Measurements from ENCODE around the gene WSB1. TPM values are rescaled to one million over a fixed set of nuclear protein-coding genes. Genes with fewer than 3 reads are reported as not detected.

Gene WSB1
- polyA plus RNA-seq, 2 of the 4 experiments (the other 2 are of a cell fraction): 46.0 to 111 TPM

- peak; percentile 24; the same call in 1 of the 2 replicates for TF ChIP-seq ESRRA (IDR thresholded peaks at IDR 0.05; ENCODE audit: borderline replicate concordance, low read length)
- no peak for TF ChIP-seq RNF2 (IDR thresholded peaks at IDR 0.05; ENCODE audit: borderline replicate concordance, low read depth)
- TF ChIP-seq HEYL (CRISPR knock-in tag; IDR thresholded peaks at IDR 0.05): no peak
- TF ChIP-seq MYC (IDR thresholded peaks at IDR 0.05; ENCODE audit: borderline replicate concordance, low read length): peak; percentile 43; the same call in 1 of the 2 replicates
- peak; percentile 45; the same call in 1 of the 2 replicates for TF ChIP-seq GATA3 (IDR thresholded peaks at IDR 0.05; ENCODE audit: borderline replicate concordance)
- TF ChIP-seq KDM5A (IDR thresholded peaks at IDR 0.05): no peak
- peak in 1 of 2 experiments; percentile 81; a peak in 4 of 5 replicates for TF ChIP-seq JUN (IDR thresholded peaks at IDR 0.05)
- TF ChIP-seq FOSL2 (IDR thresholded peaks at IDR 0.05): peak; percentile 93
- peak; percentile 100 for TF ChIP-seq FOSL2 (CRISPR knock-in tag; IDR thresholded peaks at IDR 0.05)
- TF ChIP-seq NPAS2 (CRISPR knock-in tag; IDR thresholded peaks at IDR 0.05; ENCODE audit: borderline replicate concordance): peak; percentile 60; the same call in 1 of the 2 replicates
- TF ChIP-seq TP53 (CRISPR knock-in tag; IDR thresholded peaks at IDR 0.05): no peak
- no peak for TF ChIP-seq HOXB13 (CRISPR knock-in tag; IDR thresholded peaks at IDR 0.05; ENCODE audit: low read depth)
Observed at GRCh38 chr17:27332485-27333409, 38.8 kb downstream of the WSB1 start (continued).

- ATAC-seq (0 out of 6 replicates have a peak, but pooled peaks of 1 of the 2 experiments have one; percentile 6), FAIRE-seq (no peak)
- TF ChIP-seq MAFK (IDR thresholded peaks at IDR 0.05; ENCODE audit: partially characterized antibody) (no peak), HMGXB4 (CRISPR knock-in tag; IDR thresholded peaks at IDR 0.05; ENCODE audit: borderline replicate concordance) (0 out of 2 replicates have a peak, but pooled peaks have one; percentile 25), CEBPB (IDR thresholded peaks at IDR 0.05) (no peak), RNF2 (IDR thresholded peaks at IDR 0.05; ENCODE audit: borderline replicate concordance, low read depth) (no peak), KDM1A (IDR thresholded peaks at IDR 0.05; ENCODE audit: low read depth) (no peak), HOXB13 (CRISPR knock-in tag; IDR thresholded peaks at IDR 0.05; ENCODE audit: low read depth) (peak; percentile 40; the same call in 1 of the 2 replicates), HEYL (CRISPR knock-in tag; IDR thresholded peaks at IDR 0.05) (no peak), HOXA7 (CRISPR knock-in tag; IDR thresholded peaks at IDR 0.05) (peak; percentile 76; the same call in 1 of the 2 replicates), PBX3 (IDR thresholded peaks at IDR 0.05) (no peak), POLR2AphosphoS2 (conservative IDR thresholded peaks at IDR 0.05; ENCODE audit: low read length) (no peak)
Observed at GRCh38 chr17:27333410-27333980, 39.6 kb downstream of the WSB1 start.

More at GRCh38 chr17:27333410-27333980, 39.6 kb downstream of the WSB1 start:
- no peak for DNase-seq (ENCODE audit: low read depth in 1 of 2, low spot score in 1 of 2)
- H3K4me1 ChIP-seq: peaks cover 24% of the 10 kb centered on the region
- no peaks in the 10 kb centered on the region for H3K9me3 ChIP-seq
- peak overlapping the region; percentile 47 for H3K4me3 ChIP-seq
- peak overlapping the region; percentile 90 for H3K4me2 ChIP-seq
- peak overlapping the region; percentile 87 to 91 for H3K27ac ChIP-seq
- POLR2A ChIA-PET: interaction anchor here (0.8 to 2.9 kb wide), 9 partner anchors 14 to 127 kb away, joined by 3 to 40 read pairs (median 7); partner anchors contain the start of gene WSB1
- WGBS (ENCODE audit: missing lambda C conversion rate): 45% methylated on average over 11 of the region's 11 CpGs
- CTCF ChIA-PET: interaction anchor here (0.5 to 18.1 kb wide), 60 partner anchors 8 to 543 kb away, joined by 3 to 306 read pairs (median 6); partner anchors contain the start of gene WSB1
